Cardiac septum (tissue), 1 donor: ENCODE data around the gene UGT2B28. TPM values are rescaled to one million over a fixed set of nuclear protein-coding genes. Genes with fewer than 3 reads are reported as not detected.
"Not testable (repeated sequence)": the region's sequence is repeated elsewhere in the genome, so short reads cannot be mapped to it uniquely, and the experiment has no call there.

Experiments
- DNase-seq: peaks from one replicate; pipeline ENCODE4 v3.0.0-alpha.2; 2020; ENCODE audit warnings: low spot score
- intact Hi-C: fragments of 100-400 bp; cut with DNase I; formaldehyde crosslinking; loops from one replicate; pipeline ENCODE4 v1.14.0; 2022
- total RNA-seq: library from RNA; stranded (reverse); fragmentation: NEBNext Ultra II Directional; extraction: Animal tissue kit (Norgen Biotek cat#: 25700); gene quantifications from one replicate; pipeline ENCODE4 v1.2.1, GENCODE V29; 2021
- donor health status: DM: no; HTN: no; CAD: no.

The UGT2B28 gene
- total RNA-seq, 1 donor from 2014 or later = not detected

GRCh38 chr4:69331304-69331703, 51.0 kb downstream of the UGT2B28 start:
- DNase-seq, intact Hi-C loops: not testable (repeated sequence)

- DNase-seq, intact Hi-C loops: not testable (repeated sequence)
Observed at GRCh38 chr4:69335485-69335884, 55.2 kb downstream of the UGT2B28 start.

GRCh38 chr4:69343114-69343513, 62.8 kb downstream of the UGT2B28 start:
- intact Hi-C loops, DNase-seq: not testable (repeated sequence)

DNA sequence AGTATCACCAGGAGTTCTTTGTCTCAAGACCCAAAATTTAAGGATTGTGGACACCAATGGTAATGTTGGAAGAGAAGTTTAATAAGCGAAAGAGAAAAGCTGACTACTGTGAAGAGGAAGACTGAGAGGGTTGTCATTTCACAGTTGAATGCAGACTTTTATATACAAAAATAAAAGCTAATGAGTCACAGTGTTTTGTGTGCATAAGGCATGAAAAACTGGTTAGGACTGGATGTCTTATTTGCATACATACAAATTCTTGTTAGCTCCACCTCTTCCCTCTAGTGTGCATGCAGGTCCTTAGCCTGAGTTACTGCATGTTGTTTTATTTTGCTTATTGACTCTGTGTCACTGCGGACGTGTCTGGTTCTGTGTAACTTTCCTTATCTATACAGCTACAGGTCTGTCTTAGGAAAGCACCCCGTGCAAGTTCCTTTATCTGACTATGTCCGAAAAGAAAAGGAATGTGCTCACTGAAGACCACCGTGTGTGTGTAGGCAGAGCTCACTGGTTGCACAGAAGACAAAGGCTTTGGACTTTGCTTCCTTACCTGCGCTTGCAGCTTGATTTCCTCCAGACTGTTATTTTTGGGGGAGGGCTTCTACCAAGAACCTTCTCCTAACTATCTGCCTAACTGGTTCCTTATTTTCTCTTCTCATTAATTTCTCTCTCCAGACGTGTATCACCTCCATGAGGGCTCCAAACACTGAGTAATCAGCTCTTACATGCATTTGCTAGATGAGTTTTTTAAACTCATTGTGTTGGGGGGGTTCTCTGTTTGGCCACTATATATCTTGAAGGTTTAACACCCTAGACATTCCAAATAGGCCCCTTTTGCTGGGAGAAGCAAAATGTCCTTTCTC, 63.5 kb downstream of the UGT2B28 start:
- intact Hi-C loops = not testable (repeated sequence)

More for the DNA sequence above, 63.5 kb downstream of the UGT2B28 start:
- not testable (repeated sequence) for DNase-seq

Other genes with a start within 250 kb of the UGT2B28 start
- not detected for gene UGT2B7, start 184.0 kb upstream of the UGT2B28 start, total RNA-seq
- gene UGT2B11, start 65.7 kb upstream of the UGT2B28 start, total RNA-seq = not detected
- gene UGT2B4, start 215.4 kb downstream of the UGT2B28 start, total RNA-seq = not detected